Stimulated activated CD8-positive, alpha-beta memory T cell treated with anti-CD3 and anti-CD28 coated beads, Interleukin-7, amount 100 ng/mL, for 1 hour (primary cell): ENCODE measurements around the gene NADK.
"Not testable (repeated sequence)": the region's sequence is repeated elsewhere in the genome, so short reads cannot be mapped to it uniquely, and the experiment has no call there.

Experiments used
- DNase-seq, 2 donors: peaks; one replicate each; pipeline ENCODE4 v3.0.0-alpha.2; 2020; ENCODE audit warnings: low read depth in 2 of 2

Gene NADK

DNA sequence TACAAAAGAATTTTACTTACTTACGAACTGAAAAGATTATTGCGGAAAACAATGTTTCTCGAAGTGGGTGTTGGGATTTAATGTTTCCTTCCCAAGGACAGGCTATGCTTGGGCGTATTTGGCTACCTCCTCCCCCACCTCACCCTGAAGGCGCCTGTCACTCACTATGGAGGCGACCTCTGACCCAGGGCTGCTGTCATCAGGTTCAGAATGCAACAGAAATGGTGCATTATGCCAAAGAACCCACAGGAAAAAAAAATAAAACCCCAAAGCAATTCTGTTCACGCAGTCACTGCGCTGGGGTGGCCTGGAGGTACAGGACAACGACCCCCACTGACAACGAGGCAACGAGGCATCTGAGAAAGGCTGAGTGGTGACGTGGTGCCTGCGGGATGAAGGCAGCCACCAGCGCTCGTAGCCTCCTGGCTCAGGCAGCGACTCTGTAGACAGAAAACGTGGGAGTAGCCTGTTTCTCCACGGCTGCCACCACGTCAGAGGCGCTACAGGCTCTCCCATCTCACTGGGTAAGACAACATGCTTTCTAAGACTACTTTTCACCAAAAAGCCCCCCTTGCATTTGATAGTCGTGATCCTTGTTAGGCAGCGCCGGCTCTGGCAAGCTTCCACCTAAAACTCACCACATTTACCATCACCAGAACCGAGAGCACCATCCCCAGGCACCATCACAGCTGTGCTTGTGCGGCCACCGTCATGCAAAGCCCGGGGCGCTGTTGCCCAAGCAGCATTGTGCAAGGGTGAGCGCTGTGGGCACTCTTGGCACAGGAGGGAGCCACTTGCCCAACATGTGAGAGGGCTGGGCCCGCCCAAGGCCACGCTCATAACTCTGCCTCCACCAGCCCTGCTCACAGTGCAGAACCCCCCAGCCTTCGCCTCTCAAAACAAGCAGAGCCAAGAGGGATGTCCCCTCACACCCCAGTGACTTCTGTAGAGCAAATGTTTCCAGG lies 14.3 kb downstream of the NADK start:
- no peak for DNase-seq

DNA sequence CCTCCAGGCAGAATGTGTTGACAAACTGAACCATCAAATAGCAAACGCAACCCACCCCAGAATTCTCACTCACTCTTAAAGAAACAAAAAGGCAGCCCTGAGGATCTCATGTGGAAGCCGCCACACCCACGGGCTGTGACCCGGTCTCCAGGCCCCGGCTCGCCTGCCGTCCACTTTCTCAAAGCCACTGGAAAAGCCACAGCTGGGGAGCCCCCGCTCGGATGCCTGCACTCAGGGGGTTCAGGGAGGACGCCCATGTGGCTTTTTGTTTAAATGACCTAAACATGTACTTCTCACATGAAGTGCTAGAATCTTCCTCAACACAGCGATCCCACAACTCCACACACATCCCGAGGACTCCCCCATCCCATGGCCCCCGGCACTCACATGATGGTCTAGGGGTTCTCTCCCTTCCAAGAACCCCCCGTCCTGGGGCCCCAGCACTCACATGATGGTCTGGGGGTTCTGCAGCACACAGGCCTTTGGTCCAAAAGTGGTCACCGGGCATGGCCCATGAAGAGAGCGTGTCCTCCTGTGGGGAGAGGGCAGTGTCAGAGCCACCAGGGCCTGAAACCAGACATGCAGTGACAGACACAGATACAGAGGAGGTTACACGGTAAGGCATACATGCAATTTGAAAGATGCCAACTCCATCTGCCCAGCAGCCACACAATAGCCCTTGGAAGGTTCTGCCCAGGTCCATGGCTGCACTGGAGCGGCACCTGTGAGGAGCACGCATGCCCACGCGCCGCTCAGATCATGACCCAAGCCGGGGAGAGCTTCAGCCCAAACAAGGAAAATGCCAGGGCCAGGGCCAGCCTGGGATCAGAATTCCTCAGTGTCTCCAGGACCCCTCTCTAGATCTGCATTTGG lies 16.5 kb downstream of the NADK start:
- DNase-seq: no peak

DNA sequence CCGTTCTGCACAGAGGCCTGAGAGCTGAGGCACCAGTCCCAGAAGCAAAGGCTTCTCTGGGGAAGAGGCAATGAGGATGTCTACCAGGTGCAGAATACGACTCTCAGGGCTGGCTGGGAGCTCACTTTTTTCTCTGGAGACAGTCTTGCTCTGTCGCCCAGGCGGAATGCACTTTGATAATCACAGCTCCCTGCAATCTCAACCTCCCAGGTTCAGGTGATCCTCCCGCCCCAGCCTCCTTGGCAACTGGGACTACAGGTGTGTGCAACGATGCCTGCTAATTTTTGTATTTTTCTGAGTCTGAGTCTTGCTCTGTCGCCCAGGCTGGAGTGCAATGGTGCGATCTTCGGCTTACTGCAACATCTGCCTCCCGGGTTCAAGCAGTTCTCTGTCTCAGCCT lies 17.6 kb downstream of the NADK start:
- DNase-seq: no peak

- no peak for DNase-seq
Observed at GRCh38 chr1:1760345-1760650, 18.0 kb downstream of the NADK start.

GRCh38 chr1:1759456-1760344 lies 18.6 kb downstream of the NADK start:
- no peak for DNase-seq

DNA sequence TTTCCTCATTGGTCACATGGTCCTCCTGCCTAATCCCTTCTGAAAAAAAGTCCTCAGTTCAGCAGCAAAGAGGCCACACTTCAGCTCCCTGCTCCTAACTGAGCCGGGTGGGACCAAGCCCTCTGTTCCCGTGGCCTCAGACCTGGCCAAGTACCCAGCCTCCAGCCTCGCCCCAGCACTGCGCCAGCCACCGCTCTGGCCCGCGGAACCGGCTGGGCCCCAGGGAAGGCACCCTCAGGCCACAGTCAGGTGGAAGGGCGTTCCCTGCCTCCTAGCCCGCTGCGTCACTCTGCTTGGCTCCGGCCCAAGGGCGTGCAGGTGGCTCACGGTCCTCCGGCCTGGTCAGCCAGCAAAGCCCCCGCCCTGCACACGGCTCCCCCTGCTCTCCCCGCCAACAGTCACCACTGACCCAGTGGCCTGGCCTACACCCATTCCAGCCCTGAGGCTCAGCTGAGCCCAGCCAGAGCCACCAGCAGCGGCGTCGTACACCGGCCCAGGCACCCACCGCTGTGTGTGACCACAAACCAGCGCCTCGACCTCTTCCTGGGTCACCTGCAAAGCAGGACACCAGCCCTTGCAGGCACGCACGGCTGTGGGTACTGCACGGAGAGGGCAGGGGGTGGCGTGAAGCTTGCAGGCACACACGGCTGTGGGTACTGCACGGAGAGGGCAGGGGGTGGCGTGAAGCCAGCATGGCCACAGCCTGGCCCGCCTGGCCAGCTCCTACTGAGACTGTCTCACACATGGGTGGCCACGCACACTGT lies 19.4 kb downstream of the NADK start:
- no peak for DNase-seq

DNA sequence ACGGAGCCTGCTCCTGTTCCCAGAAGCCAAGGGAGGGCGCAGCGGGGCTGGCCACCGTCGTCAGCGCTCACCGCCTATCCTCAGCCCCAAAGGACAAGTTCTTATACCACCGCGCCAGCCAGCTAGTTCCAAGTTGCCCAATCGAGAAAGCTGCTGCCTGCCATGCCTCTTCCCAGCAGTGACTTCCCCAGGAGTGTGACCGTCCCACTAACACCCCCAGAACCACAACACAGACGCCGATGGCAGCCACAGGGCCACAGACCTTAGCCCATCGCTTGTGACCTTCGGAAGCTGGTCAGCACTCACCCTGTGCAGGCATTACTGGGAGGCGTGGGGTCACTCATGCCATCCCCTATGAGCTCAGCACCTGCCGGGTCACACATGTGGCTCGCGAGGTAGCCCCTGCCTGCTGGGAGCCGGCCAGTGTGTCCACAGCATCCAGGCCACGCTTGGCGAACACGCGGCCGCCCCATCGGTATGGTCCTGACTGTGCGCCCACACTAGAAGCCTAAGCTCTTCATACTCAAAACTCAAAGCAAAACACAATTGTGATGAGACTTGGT lies 20.1 kb downstream of the NADK start:
- DNase-seq: no peak

DNA sequence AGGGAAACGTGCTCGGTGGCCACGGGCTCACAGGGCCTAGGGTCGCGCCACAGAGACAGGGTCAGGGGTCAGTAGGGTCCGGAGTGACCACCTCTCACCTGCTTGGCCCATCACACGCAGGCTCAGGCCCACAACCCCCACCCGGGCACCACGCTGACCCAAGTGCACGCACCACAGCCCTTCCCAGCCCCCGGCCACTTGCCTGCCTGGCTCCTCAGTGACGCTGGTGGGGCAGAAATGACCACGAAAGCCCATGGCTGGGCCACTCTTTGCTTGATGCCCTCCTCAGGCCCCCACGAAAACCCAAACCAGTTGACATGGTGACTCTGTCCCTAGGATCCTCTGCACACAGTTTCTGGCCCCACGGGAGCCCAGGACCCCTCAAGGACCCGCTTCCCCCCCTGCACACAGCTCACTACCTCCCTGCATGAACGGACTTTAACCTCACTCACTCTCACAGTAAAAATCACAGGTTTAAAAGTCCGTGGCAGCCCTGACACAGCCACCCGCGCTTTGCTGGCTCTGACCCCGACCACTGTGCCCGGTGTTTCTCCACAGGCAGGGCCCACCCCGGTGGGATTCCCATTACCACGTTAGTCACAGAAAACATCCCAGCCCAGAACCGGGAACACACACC lies 20.7 kb downstream of the NADK start:
- no peak for DNase-seq

DNA sequence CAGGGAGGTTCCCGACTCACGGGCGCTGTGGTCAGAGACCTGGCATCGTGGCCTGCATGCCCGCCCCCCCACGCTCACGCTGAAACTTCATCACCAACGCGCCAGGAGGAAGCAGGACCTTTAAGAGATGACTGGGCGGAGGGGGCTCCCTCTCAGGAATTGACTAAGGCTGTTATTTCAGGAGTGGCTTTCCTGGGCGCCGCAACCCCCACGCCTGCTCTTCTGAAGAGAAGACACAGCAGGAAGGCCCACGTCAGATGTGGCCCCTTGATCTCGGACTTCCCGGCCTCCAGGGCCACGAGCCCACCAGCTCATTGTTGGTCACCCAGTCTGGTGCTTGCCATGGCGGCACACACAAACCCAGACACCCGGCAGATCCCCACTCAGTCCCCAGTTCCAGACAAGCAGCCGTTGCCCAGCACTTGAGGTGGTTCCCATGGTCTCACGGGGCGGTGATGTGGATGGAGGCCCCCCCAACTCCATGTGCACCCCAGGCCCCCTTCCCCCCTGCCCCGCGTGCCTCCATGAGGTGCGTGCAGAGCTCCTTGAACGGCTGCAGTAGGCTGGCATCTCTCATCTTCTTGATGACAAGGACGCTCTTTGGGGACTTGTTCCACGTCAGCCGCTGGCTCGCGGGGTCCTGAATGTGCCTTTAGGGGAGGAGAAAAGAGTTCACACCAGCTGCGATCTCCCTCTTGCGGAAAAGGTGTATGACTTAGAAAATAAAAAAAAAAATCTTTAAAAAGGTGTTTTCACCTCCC lies 21.4 kb downstream of the NADK start:
- DNase-seq: no peak

GRCh38 chr1:1755852-1756251 lies 22.4 kb downstream of the NADK start:
- DNase-seq: no peak

GRCh38 chr1:1755426-1755825 lies 22.8 kb downstream of the NADK start:
- no peak for DNase-seq

GRCh38 chr1:1754051-1754815 lies 24.0 kb downstream of the NADK start:
- no peak for DNase-seq

GRCh38 chr1:1753607-1754005 lies 24.7 kb downstream of the NADK start:
- no peak for DNase-seq

GRCh38 chr1:1752636-1753606 lies 25.3 kb downstream of the NADK start:
- no peak for DNase-seq

DNA sequence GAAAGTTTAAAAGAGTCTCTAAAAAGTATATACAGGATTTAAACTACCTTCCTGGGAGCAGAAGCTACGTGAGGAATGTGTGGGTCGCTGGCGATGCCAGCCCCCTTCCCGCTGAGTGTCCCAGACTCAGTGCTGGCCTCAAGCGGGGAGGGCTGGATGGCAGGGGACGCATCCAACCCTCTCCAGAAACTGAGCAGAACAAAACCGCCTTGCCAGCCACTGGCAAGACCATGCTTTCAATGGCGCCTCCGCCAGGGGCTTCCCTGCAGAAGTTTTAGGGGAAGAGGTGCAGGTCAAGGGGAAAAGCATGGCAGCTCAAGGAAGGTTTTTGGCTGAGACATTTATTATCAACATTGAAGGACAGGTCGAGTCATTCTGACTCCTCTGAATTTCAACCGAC lies 26.1 kb downstream of the NADK start:
- no peak for DNase-seq

- not testable (repeated sequence) for DNase-seq
Observed at GRCh38 chr1:1749941-1750340, 28.3 kb downstream of the NADK start.

- no peak for DNase-seq
Observed at GRCh38 chr1:1748686-1749321, 29.5 kb downstream of the NADK start.
